Hematopoietic multipotent progenitor cell treated with erythropoietin and hydrocortisone succinate and interleukin-3 and kit ligand, for 15 days (in vitro differentiated cells): ENCODE results near the gene RO60.

Experiments used
- DNase-seq: peaks from one replicate; pipeline ENCODE4 v3.0.0-alpha.2; 2015; ENCODE audit warnings: low spot score

The RO60 gene

GRCh38 chr1:193060938-193061337, 1.5 kb downstream of the RO60 start:
- DNase-seq = peak; percentile 49

GRCh38 chr1:193062698-193063463, 3.5 kb downstream of the RO60 start:
- no peak for DNase-seq

GRCh38 chr1:193065954-193066353, 6.5 kb downstream of the RO60 start:
- no peak for DNase-seq

- DNase-seq = peak; percentile 22
Observed at GRCh38 chr1:193066606-193067005, 7.2 kb downstream of the RO60 start.

- peak; percentile 92 for DNase-seq
Observed at GRCh38 chr1:193068013-193068412, 8.6 kb downstream of the RO60 start.

- peak; percentile 81 for DNase-seq
Observed at GRCh38 chr1:193069748-193070385, 10.5 kb downstream of the RO60 start.

GRCh38 chr1:193070386-193070753, 11.0 kb downstream of the RO60 start:
- DNase-seq = peak; percentile 59

- DNase-seq = peak; percentile 25
Observed at GRCh38 chr1:193070942-193071341, 11.5 kb downstream of the RO60 start.

- no peak for DNase-seq
Observed at GRCh38 chr1:193077991-193078390, 18.6 kb downstream of the RO60 start.

- no peak for DNase-seq
Observed at GRCh38 chr1:193079187-193079586, 19.8 kb downstream of the RO60 start.

GRCh38 chr1:193083365-193084088, 24.1 kb downstream of the RO60 start:
- no peak for DNase-seq

GRCh38 chr1:193085263-193085662, 25.9 kb downstream of the RO60 start:
- no peak for DNase-seq

- no peak for DNase-seq
Observed at GRCh38 chr1:193086342-193086741, 26.9 kb downstream of the RO60 start.

- no peak for DNase-seq
Observed at GRCh38 chr1:193087893-193088292, 28.5 kb downstream of the RO60 start.

- no peak for DNase-seq
Observed at GRCh38 chr1:193090865-193091264, 31.5 kb downstream of the RO60 start.

GRCh38 chr1:193094112-193094511, 34.7 kb downstream of the RO60 start:
- DNase-seq = no peak

- DNase-seq = no peak
Observed at GRCh38 chr1:193102662-193103061, 43.2 kb downstream of the RO60 start.

- DNase-seq = no peak
Observed at GRCh38 chr1:193103759-193104501, 44.5 kb downstream of the RO60 start.

- DNase-seq = peak; percentile 26
Observed at GRCh38 chr1:193104502-193104906, 45.1 kb downstream of the RO60 start.

GRCh38 chr1:193104907-193105820, 45.8 kb downstream of the RO60 start, which contains the start of gene GLRX2:
Gene GLRX2 (minus strand): TSS chr1:193105414. CDS start chr1:193105382, 32 bp downstream.
- DNase-seq = peak; percentile 70

GRCh38 chr1:193105821-193106177, 46.4 kb downstream of the RO60 start:
- DNase-seq = no peak
